Measurements from ENCODE around the gene PIK3CB.

DNA sequence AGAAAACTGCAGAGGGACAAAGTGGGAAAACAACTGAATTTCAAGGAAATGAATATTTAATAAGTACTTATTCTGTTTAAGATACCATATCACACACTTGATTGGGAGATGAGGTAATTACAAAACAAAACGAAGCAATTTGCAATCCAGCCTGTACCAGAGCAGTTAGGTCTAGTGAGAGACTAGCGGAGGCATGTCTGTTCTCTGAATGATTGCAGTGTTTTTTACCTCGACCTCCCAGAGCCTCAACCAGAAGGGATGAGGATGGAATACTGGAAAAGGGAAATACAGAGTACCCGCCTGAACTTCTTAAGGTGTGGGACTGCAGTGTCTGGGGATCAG lies 59.5 kb downstream of the PIK3CB start:
- no peak for TF ChIP-seq EP300 (IDR thresholded peaks at IDR 0.05; ENCODE audit: borderline replicate concordance in 1 of 2, control insufficient read depth in 1 of 2, low read depth in 2 of 2, low read length in 2 of 2)
- TF ChIP-seq, protein P1, sequence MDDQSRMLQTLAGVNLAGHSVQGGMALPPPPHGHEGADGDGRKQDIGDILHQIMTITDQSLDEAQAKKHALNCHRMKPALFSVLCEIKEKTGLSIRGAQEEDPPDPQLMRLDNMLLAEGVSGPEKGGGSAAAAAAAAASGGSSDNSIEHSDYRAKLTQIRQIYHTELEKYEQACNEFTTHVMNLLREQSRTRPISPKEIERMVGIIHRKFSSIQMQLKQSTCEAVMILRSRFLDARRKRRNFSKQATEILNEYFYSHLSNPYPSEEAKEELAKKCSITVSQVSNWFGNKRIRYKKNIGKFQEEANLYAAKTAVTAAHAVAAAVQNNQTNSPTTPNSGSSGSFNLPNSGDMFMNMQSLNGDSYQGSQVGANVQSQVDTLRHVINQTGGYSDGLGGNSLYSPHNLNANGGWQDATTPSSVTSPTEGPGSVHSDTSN (IDR thresholded peaks at IDR 0.05; ENCODE audit: insufficient replicate concordance, low read depth, low read length), result no peak
- TF ChIP-seq ZZZ3 (IDR thresholded peaks at IDR 0.05; ENCODE audit: control insufficient read depth, insufficient read length, low read depth), result no peak
- TF ChIP-seq FOXM1 (IDR thresholded peaks at IDR 0.05; ENCODE audit: low read depth, low read length), result no peak
- TF ChIP-seq, protein P2, sequence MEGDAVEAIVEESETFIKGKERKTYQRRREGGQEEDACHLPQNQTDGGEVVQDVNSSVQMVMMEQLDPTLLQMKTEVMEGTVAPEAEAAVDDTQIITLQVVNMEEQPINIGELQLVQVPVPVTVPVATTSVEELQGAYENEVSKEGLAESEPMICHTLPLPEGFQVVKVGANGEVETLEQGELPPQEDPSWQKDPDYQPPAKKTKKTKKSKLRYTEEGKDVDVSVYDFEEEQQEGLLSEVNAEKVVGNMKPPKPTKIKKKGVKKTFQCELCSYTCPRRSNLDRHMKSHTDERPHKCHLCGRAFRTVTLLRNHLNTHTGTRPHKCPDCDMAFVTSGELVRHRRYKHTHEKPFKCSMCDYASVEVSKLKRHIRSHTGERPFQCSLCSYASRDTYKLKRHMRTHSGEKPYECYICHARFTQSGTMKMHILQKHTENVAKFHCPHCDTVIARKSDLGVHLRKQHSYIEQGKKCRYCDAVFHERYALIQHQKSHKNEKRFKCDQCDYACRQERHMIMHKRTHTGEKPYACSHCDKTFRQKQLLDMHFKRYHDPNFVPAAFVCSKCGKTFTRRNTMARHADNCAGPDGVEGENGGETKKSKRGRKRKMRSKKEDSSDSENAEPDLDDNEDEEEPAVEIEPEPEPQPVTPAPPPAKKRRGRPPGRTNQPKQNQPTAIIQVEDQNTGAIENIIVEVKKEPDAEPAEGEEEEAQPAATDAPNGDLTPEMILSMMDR (IDR thresholded peaks at IDR 0.05 in 2 of 3, conservative IDR thresholded peaks at IDR 0.05 in 1 of 3; ENCODE audit: control insufficient read depth in 2 of 3, extremely low read depth in 1 of 3, insufficient read depth in 1 of 3, low read depth in 3 of 3, low read length in 3 of 3), result no peak
- no peak for TF ChIP-seq EGR1 (IDR thresholded peaks at IDR 0.05; ENCODE audit: borderline replicate concordance in 1 of 2, low read depth in 2 of 2, low read length in 2 of 2)
- TF ChIP-seq CHD4 (IDR thresholded peaks at IDR 0.05), result no peak
